ENCODE data around the gene COG2.
"Not testable (repeated sequence)": the region's sequence is repeated elsewhere in the genome, so short reads cannot be mapped to it uniquely, and the experiment has no call there.

The COG2 gene

DNA sequence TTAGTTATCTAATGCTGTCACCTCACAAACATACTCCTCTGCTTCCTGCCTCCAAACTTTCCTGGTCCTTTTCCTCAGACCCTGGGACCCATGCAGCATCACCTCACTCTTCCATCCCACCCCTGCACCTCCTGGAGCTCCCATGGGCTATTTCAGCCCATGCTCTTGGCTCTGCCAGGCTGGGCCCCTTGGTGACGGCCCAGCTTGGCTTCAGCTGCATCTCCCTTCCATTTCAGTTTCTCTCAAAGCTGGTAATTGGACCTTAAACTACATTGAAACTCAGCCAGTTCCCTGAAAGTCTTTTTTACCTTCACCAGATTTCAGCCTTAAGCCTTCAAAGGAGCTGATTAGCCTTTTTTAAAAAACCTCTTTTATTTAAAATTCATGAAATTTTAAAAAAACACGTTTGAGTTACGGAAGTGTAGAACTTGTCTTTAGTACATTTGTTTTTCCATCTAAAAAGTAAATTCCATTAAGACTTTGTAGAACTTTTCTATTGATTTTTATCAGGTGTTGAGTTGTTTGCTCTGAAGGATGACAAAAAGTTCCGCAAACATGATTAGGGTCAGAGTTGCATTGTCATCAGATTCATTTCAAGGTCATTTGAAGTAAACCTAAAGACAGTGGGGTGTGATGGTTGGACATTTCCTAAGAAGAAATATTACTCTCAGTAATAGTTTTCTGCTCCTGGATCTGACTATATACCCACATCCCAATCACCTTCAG is 38.2 kb downstream of the COG2 start:
- DNase-seq, result no peak

DNA sequence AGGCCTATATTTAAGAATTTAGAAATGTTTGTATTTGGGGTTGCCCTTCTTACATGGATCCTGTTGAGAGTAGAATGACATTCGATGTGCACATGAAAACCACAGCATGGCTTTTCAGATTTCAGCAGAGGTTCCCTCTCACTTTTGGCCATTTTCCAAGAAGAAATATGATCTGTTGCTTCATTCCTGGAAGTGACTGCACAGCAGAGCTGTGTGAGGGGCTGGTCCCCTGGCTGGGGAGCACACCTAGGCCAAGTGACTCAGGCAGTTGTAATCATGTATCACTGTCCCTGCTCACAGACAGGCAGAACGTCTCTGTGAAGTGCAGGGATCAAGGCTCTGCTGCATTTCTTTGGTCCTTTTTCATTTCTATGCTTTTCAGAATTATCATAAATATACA is 39.3 kb downstream of the COG2 start:
- peak; percentile 23 for DNase-seq

DNA sequence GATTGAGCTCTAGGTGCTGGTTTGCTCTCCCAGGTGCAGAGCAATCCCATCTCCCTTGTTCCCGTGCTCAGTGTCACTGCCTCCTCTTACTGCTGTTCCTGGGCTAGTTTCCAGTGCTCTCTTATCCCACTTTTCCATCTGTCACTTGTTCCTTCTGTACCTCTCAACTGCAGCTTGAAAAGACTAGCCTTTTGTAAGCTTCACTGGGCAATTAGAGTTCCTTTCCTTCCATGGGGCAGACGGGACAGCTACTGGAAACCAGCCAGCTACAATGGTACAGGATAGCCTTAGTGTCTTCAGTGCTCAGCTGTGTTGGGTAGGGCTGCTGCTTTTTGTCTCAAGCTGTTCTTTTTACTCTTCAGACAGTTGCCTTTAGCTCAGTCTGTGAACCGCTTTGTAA is 40.0 kb downstream of the COG2 start:
- DNase-seq, result no peak

DNA sequence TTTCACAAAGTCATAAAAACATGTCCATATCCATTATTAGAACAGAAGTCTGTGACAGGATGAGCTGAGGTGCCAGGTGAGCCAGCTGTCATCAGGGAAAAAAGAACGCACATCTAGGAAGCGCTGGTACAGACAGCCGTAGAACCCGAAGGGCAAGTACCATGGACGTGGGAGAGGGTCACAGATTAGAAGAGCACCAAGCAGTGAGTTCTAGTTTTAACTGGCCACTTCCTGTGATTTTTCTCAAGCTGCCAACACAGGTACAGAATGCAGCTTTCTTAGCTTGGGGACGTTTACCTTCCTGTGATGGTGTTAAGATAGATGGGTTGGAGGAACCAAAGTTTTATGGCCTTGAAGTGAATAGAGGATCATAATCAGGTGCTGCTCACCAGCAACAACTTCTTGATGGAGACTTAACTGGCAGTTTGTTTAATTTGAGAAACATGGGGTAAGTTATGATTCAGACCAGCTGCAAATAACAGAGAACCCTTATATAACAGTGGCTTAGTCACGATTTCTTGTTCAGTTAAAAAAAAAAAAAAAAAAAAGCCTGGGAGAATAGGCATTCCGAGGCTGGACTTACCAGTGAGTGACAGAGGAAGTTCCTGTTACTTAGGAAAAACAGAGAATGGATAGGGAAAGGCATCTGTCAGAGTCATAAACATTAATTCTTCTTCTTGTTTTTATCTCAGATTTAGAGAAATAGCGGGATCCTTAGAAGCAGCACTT is 40.8 kb downstream of the COG2 start:
- DNase-seq, result no peak

DNA sequence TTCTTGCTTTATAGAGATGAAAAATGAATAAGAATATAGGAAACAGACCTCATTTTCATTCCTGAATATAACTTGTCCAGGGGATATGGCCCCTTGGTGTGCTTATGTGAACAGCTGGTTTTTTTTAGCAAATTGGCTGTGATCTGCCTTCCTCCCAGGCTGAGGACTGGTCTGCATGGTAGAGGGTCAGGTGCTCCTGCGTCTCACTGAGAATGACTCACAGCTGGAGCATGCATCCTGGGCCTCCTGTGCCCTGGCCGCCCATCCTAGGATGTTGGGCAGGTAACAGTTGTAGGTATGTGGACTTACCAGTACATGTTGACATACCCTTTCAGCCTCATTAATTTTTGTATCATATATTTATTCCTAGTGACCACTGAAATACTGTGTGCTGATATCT is 41.9 kb downstream of the COG2 start:
- DNase-seq, result no peak

DNA sequence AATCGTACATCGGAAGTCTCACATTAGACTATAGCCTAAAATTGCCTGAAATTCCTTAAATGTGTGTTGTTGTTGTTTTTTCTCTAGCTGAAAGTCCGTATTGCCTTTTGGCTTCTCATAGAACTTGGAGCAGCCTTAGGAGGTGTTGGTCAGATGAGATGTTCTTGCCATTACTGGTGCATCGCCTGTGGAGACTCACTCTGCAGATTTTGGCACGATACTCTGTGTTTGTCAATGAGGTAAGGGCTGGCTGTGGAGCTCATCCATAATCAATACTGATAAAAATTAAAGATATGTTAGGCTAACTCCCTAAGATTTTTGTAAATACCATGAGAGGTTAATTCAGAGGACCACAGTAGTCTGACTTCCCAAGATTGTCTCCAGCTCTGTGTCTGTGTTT is 42.7 kb downstream of the COG2 start:
- DNase-seq, result no peak

DNA sequence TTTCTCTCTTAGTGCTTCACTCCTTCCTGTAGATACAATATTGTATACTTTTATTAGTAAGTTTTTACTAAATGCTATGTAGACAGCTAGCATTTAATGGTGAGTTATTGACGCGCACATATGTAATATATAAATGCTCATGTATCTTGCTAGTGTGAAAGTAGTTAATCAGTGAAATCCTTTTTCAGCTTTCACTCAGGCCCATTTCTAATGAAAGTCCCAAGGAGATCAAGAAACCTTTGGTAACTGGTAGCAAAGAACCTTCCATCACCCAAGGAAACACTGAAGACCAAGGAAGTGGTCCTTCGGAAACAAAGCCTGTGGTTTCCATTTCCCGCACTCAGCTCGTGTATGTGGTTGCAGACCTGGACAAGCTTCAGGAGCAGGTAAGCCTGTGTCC is 44.5 kb downstream of the COG2 start:
- DNase-seq, result no peak

DNA sequence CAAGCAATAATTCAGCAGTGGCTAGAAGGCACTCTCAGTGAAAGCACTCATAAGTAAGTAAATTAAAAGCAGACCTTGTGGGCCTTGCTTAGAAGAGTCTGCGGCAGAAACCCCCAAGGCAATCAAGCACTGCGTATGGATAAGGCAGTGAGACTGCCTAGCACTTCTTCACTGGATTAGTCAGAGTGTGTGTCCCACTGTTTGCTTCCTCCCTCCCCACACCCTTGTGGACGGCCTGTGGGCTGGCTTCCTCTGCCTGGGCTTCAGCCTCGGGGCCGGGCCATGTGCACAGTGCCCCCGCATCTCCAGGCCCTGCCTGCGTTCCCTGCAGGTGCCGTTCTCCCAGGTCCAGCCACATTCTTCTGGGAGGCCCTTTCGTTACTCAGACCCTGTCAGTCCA is 47.8 kb downstream of the COG2 start:
- DNase-seq, result no peak

DNA sequence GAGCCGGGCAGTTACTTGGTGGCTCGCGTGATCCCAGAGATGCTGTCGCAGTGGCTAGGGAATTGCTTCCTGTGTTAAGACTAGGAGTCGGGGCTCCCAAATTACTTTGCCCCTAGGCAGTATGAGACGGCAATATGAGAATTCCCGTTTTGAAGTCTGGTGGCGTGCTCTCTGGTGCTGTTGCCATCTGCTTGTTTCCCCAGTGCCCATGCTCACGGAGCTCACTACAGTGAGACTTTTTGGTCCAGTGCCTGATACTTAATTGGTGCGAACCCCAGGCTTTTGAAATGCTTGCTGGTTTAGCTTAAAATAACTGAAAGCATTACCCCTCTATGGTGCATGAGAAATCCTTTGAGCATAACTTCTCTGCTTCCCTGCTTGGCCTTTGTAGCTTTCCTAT is 49.3 kb downstream of the COG2 start:
- no peak for DNase-seq

DNA sequence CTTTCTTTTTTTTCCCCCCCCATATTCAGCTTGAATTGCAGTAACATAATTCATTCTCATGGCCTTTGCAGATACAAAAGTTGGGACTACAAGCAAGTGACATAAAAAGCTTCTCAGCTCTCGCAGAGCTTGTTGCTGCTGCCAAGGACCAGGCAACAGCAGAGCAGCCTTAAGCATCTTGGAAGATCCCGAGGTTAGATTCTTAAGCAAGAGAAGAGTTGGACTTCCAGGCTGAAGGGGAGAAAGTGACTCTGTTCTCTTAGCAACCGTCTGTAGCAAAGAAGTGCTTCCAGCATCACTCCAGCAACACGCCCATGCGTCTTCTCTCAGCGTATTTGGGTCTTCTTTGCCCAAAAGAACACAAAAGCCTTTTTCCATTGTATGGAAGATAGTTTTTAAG is 50.9 kb downstream of the COG2 start:
- no peak for DNase-seq

DNA sequence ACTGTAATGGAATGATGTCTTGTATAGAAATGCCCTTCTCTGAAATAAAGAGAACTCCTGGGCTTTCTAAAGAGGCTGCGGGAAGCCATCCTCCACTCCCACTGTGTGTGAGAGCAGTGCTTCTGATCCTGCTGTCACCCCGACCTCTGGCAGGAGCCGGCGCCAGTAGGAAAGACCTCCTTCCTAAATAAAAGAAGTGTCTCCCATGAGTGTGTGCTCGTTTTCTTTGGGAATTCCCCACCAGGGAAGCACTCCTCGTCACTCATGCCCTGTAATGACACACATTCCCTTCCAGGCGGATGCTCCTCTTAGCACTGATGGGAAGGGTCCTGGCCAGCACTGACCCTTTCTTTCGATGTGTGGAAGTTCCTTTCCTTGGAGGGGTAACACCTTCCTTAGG is 51.5 kb downstream of the COG2 start:
- no peak for DNase-seq

DNA sequence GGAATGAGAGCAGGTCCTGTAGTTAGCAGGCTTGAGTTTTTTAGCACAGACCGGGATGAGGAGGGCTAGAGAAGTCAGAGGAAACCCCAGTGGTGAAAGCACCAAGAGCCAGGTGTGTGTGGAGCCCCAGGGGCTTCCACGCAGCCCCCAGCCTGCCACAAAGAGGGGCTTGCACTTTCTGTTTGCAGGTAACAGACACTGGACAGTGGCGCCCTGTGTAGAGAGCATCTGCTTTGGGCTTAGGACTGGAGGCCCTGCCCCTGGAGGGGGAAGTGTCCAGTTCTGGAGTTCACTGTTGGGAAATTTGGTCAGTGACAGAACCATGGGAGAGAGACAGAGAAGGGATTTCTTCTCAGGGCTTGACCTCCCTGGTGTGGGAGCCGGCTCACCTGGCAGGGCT is 52.2 kb downstream of the COG2 start:
- no peak for DNase-seq

DNA sequence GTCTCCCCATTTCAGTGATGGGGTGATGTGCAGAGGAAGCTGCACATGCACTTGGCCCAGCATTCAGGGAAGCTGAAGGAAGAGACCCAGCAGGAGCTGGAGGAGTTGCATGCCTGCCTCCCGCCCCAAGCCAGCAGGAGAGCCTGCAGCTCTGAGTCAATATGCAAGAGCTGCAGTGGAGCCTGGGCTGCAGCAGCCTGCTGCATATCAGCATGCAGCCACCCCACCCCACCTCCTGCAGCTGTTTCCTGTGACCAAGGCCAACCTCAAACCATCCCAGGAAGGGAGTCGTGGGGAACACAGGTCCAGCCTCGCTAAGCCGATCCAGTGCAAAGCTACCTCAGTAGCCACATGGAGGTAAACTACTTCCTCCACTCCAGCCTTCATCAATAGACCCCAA is 52.7 kb downstream of the COG2 start:
- DNase-seq, result no peak

DNA sequence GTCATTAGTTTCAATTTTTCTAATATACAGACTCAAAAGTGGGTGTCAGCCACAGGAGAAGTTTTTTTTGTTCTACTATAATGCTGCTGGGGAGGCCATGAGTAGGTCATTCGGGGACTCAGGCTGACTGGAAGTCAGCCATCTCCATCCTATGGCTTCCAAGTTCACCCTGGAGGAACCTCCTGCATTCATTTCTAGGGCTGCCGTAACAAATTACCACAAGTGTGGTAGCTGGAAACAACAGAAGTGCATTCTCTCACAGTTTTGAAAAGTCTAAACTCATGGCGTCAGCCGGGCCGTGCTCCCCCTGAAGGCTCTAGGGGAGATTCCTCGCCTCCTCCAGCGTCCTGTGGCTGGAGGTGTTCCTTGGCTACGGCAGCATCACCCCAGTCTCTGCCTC is 53.9 kb downstream of the COG2 start:
- no peak for DNase-seq

DNA sequence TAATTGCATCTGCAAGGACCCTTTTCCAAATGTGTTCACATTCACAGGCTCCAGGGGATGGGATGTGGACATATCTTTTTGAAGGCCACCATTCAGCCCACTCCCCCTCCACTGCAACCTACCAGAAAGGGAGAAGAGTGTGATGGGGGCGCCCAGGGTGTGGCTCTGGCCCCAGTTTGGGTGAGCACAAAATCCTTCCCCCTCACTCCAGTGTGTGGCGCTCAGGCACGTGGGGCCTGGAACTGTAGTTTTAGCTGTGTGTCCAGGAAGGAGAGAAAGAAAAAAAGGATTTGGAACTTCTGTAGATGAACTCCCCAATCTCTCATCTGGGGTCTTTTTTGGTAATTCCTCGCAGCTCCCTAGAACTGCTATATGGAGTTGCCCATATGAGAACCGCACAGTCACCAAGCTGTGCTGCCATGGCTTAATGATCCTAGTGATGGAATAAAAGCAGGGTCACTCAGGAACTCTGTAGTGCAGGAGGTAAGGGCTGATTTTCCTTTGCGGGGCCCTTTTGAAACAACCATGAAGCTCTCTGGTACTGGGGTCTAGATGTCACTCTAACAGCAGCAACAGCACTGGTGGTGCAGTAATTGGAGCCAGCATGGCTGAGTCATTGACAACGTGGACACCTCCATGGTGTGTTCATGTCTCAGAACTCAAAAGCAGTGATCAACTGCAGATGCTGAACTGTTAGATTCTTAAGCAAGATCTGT is 54.6 kb downstream of the COG2 start:
- DNase-seq, result no peak

DNA sequence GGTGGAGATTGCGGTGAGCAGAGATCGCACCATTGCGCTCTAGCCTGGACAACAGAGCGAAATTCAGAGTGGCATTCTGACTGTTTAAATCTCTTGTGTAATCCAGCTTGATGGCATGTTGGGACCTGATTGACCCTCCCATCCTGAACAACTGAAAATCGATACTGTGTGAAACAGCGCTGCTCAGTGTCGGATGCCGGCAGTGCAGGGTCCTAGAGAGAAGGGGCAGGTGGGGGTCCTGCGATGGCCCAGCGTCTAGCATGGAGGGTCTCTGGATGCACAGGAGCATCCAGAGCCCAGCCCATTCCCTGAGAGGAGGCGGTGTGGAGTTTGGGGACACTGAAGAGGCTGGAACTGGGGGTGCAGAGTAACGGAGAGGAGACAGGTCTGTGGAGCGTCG is 55.8 kb downstream of the COG2 start:
- no peak for DNase-seq

DNA sequence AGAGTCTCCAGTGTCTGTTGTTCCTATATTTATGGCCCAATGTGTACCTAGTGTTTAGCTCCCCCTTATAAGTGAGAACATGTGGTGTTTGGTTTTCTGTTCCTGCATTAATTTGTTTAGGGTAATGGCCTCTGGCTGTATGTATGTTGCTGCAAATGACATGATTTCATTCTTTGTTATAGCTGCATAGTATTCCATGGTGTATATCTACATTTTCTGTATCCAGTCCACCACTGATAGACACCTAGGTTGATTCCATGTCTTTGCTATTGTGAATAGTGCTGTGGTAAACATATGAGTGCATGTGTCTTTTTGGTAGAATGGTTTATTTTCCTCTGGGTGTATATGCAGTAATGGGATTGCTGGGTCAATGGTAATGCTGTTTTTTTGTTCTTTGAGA is 56.7 kb downstream of the COG2 start:
- DNase-seq, result not testable (repeated sequence)

DNA sequence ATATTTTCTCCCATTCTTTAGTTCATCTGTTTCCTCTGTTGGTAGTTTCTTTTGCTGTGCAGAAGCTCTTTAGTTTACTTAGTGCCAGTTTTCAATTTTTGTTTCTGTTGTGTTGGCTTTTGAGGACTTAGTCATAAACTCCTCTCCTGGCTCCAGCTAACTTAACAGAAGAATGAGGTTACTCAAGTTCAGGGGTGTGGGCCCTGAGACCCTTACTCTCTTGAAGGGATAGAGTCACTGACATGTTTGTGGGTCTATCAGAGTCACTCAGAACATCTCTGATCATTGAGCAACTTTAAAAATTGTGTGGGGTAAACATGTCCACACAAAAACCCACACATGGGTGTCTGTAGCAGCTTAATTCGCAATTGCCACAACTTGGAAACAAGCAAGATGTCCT is 57.4 kb downstream of the COG2 start:
- DNase-seq, result no peak

DNA sequence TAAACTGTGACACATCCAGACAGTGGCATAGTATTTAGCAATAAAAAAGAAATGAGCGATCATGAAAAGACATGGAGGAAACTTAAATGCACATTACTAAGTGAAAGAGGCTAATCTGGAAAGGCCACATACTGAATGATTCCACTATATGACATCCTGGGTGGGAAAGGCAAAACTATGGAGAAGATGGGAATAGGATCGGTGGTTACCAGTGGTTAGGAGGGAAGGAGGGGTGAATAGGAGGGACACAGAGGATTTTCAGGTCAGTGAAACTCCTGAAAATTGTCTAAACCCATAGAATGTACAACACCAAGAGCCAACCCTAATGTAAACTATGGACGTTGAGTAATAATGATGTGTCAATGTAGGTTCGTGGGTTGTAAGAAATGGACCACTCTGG is 57.9 kb downstream of the COG2 start:
- DNase-seq, result no peak

DNA sequence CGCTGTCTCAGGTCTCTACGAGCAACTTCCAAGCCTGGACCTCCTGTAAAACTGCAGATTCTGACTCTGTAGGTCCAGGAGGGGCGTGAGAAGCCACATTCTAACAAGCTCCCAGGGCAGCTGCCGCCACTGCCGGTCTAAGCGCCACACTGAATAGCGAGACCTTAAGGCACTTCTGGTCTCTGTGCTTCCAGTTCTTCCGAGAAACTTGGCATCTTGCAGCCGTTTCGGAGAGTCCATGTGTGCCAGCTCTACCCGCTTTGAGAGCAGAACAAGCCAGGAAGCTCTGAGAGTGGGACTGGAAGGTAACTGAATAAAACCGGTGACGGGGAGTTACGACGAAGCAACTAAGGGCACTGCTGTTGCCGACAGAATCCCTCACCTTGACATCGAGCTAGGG is 59.2 kb downstream of the COG2 start:
- no peak for DNase-seq

DNA sequence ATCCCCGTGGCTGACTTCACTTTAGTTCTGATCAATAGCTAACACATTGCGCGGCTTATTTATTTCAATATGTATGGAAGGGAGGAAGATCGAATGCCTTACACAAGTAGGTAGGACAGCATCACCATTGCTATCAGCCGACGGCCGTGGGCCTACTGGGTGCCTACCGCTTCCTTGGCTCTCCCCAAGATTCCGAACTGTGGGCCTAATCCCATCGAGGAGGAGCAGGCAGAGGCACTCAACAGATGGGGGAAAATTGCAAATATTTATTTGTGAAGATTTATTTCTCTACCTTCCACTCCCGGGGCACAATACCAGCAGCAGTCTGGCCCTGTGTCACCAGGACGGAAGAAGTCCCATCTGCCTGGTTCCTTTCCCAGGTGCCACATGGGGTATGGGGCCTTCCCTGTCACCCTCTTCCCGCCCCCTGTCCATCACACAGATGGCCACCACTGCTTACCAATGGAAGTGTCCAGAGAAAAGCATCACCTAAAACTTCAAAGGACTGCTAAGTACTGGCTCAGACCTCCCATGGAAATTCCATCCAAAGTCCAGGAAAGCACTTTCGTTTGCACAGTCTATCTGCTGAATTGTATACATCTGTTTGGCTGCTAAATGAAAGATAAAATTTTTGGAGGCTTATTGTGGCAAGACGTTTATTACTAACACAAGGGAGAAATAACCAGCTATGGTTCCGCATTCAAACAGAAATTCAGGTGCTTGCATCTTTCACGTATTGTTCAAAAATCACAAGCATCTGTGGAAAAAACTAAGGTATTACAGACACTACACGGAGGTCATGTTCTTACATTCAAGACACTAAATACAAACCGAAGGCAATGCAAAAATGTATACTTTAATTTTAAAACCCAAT is 59.9 kb downstream of the COG2 start:
- no peak for DNase-seq

DNA sequence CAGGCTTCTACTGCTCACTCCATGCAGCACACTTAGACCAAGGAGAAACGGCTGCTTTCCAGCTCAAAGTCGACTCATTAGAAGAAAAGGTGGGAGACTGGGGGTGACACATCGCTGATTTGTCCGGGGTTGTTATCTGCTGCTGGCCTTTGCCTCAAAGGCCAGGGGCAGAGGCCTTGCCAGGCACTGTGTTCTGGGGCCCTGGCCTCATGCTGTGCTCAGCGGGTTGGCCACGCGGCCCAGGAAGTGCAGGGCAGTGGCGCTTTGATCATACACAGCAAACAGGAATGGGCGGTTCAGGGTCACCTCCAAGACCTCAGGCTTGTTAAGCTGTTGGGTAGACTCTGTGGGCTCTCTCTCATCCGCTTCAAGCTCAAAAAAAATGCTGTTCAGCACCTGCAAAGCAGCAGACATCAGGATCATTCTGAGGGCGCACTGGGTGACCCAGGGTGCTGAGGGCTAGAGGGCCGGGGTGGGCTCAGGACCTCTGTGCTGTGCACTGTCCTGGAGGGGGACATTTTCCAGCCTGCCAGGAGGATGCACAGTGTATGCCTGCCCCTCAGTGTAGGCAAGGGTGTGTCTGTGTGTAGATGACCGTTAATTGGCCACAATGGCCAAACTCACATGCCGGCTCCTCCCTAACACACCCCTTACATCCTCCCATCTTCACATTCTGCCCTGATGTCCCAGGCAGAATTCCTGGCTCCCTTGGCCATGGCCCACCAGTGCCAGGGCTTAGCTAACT is 60.8 kb downstream of the COG2 start:
- DNase-seq, result no peak

Measured in activated CD4-positive, alpha-beta T cell treated with anti-CD3 and anti-CD28 coated beads, Interleukin-2, Interleukin-6, amounts not matched to agents 100 ng/mL and 50 ng/mL, durations not matched to agents 16 hours and 8 hours (primary cell).